Vagina (tissue), 2 donors: ENCODE measurements around the gene TMEM219. TPM values are rescaled to one million over a fixed set of nuclear protein-coding genes. Genes with fewer than 3 reads are reported as not detected.

Experiments used
- DNase-seq, 2 donors: peaks; one replicate each; pipeline ENCODE4 v3.0.0-alpha.2; 2017; ENCODE audit errors: extremely low spot score in 2 of 2
- H3K27ac ChIP-seq: fragments of 200-600 bp; sonication (generic); one replicate; pipeline ENCODE4 v1.5.1; 2019
- H3K27me3 ChIP-seq: fragments of 200-600 bp; sonication (generic); one replicate; pipeline ENCODE4 v1.5.1; 2019
- H3K36me3 ChIP-seq, 2 donors: fragments of 200-600 bp; sonication (generic); one replicate each; pipeline ENCODE4 v1.5.1; 2017 to 2019
- H3K4me1 ChIP-seq: fragments of 200-600 bp; sonication (generic); one replicate; pipeline ENCODE4 v1.5.1; 2019
- H3K4me3 ChIP-seq, 2 donors: fragments of 200-600 bp; sonication (generic); 1 replicate in 1 of 2; 2 replicates in 1 of 2; pipeline ENCODE4 v1.5.1; 2016 to 2019
- H3K9me3 ChIP-seq: fragments of 200-600 bp; sonication (generic); one replicate; pipeline ENCODE4 v1.5.1; 2019
- POLR2A ChIP-seq, 2 donors: fragments of 450-650 bp; IDR thresholded peaks; one replicate each; pipeline ENCODE4 v1.6.1; 2017; ENCODE audit warnings: antibody characterized with exemption in 2 of 2, mild to moderate bottlenecking in 2 of 2, moderate library complexity in 2 of 2
- POLR2AphosphoS5 ChIP-seq, 2 donors: sonication (generic); formaldehyde crosslinking; IDR thresholded peaks; one replicate each; pipeline ENCODE4 v1.9.0; 2017; ENCODE audit warnings: antibody characterized with exemption in 2 of 2, mild to moderate bottlenecking in 2 of 2, low read depth in 1 of 2; ENCODE audit not compliant: insufficient read depth in 1 of 2
- intact Hi-C: fragments of 100-400 bp; cut with DNase I; formaldehyde crosslinking; loops from one replicate; pipeline ENCODE4 v1.15.1; 2023
- total RNA-seq: library from RNA; depleted of rRNA; stranded (reverse); fragments of >200 nt; gene quantifications from one replicate; pipeline ENCODE4 v1.2.3, GENCODE V29; 2016
- TF ChIP-seq, protein P1 (sequence below), 3 experiments: fragments of 450-650 bp in 2 of 3; fragments of 200-600 bp in 1 of 3; sonication (generic) in 1 of 3; IDR thresholded peaks; one replicate each; pipeline ENCODE4 v1.5.1; 2017 to 2019; ENCODE audit warnings: antibody characterized with exemption in 3 of 3, mild to moderate bottlenecking in 2 of 3, moderate library complexity in 2 of 3

Gene TMEM219
- total RNA-seq, 1 donor from 2014 or later, result 85.7 TPM

DNA sequence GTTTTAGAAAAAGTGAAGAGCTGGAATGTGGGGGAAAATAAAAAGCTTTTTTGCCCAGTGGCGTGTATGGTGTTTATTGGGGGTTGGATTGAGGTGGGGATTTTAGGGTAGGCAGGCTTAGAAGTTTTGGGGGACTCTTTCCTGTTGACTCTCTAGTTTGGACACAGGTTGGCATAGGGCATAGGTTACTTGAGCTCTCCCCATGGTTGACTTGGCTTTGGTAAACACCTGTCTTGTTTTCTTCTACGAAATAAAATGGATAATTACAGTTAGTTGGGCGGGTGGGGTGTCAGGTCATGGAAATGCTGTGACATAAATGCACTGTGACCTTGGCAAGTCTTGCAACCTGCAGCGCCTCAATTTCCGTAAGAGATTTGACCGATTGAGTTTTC is 11.1 kb downstream of the TMEM219 start:
- peak overlapping the region; percentile 80 for H3K27ac ChIP-seq
- TF ChIP-seq POLR2AphosphoS5 (IDR thresholded peaks at IDR 0.05; ENCODE audit: insufficient read depth in 1 of 2, low read depth in 1 of 2), result no peak
- no peak for TF ChIP-seq POLR2A (IDR thresholded peaks at IDR 0.05)
- TF ChIP-seq, protein P1, sequence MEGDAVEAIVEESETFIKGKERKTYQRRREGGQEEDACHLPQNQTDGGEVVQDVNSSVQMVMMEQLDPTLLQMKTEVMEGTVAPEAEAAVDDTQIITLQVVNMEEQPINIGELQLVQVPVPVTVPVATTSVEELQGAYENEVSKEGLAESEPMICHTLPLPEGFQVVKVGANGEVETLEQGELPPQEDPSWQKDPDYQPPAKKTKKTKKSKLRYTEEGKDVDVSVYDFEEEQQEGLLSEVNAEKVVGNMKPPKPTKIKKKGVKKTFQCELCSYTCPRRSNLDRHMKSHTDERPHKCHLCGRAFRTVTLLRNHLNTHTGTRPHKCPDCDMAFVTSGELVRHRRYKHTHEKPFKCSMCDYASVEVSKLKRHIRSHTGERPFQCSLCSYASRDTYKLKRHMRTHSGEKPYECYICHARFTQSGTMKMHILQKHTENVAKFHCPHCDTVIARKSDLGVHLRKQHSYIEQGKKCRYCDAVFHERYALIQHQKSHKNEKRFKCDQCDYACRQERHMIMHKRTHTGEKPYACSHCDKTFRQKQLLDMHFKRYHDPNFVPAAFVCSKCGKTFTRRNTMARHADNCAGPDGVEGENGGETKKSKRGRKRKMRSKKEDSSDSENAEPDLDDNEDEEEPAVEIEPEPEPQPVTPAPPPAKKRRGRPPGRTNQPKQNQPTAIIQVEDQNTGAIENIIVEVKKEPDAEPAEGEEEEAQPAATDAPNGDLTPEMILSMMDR (IDR thresholded peaks at IDR 0.05), result no peak
- DNase-seq, result no peak
- peaks cover 38% of the 10 kb centered on the region for H3K4me1 ChIP-seq
- H3K4me3 ChIP-seq, result peak overlapping the region; percentile 58 to 80
- H3K9me3 ChIP-seq, result no peaks in the 10 kb centered on the region
- intact Hi-C loops, result no loop called here
- H3K36me3 ChIP-seq, result peaks cover 0 to 23% of the 10 kb centered on the region in 2 donors
- no peaks in the 10 kb centered on the region for H3K27me3 ChIP-seq

DNA sequence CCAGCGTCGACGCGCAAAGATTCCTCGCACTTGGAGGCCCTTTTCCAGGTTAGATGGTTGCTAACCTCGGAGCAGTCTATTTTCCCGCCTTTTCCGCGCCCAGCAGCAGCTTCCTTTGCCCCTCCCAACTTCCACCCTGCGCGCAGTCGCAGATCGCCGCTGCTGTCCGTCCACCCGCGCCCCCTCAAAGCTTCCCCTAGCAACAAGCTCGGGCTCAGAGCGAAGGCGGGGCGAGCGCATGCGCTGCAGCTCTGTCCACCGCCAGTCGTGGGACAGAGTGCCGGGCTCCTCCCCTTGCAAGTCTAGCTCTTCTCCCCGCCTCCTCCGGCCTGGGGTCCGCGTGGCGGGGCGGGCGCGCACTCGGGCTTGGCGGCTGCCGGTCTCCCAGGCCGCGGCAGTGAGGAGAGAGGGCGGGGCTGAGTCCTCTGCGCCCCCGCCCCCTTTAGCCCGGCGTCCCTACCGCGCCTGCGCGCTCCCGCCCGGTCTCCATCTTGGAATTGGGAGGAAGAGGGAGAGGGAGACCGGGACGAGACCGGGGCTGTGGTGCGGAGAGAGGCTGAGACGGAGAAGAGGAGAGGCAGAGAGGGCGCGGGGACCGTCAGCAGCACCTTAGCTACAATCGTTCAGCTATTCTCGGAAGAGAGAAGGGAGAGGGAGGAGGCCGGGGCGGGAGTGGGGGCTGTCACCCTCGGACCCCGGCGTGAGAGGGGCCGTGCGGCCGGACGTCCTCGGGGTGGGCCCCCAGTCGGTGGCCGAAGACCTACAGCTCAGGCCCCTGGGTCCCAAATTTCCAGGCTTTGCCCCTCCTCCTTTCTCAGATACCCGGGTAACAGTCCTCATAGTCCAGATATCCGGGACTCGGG is 11.7 kb downstream of the TMEM219 start, which contains the start of gene TAOK2:
Gene TAOK2, plus strand, starts transcription at position 485 of the 863 bp plus-strand sequence. CDS start 3,905 bp downstream, outside the sequence.
- intact Hi-C loops, result loop anchor here (2.0 kb wide), 1 partner anchor 21 kb away; the partner anchor contains the start of gene HIRIP3
- H3K4me1 ChIP-seq, result peaks cover 39% of the 10 kb centered on the region

DNA sequence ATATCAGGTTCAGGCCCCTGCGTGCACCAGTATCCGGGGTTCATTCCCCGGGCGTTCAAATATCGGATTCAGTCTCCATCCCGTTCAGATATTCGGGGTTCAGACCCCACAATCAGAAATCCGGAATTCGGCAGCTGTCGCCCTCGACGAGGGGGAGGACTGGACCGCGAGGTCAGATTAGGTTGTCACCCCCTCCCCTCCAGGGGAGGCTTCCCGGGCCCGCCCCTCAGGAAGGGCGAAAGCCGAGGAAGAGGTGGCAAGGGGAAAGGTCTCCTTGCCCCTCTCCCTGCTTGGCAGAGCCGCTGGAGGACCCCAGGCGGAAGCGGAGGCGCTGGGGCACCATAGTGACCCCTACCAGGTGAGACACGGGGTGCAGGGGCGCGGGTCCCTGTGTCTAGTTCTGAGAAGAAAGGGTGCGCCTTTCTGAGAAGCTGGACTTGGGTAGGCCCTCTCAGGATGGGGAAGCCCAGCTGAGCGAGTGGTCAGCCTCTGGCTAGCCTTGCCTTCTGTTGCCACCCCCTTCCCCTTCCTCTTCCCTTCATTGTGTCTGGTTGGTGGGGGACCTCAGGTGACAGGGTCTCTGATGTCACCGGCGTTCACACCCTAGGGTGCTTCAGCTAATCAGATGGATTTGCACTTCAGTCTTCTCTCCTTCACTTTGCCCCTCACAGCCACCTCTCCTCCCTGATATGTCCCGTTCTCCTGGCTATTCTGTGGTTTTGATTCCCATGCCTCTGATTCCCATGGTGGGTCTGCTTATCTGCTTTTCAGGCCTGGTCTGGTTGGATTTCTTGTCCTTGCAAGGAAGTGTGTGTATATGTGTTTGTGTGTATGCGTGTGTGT is 12.6 kb downstream of the TMEM219 start:
- Histone ChIP-seq H3K27ac (peak overlapping the region; percentile 80), H3K27me3 (no peaks in the 10 kb centered on the region), H3K4me3 (peak overlapping the region; percentile 58 to 80), H3K9me3 (no peaks in the 10 kb centered on the region), H3K36me3 (peaks cover 0 to 26% of the 10 kb centered on the region in 2 donors), H3K4me1 (peaks cover 39% of the 10 kb centered on the region)
- intact Hi-C loops, result loop anchor here (2.0 kb wide), 1 partner anchor 20 kb away; the partner anchor contains the start of gene HIRIP3
- no peak for DNase-seq
- no peak for TF ChIP-seq POLR2AphosphoS5 (IDR thresholded peaks at IDR 0.05; ENCODE audit: insufficient read depth in 1 of 2, low read depth in 1 of 2)
- no peak for TF ChIP-seq POLR2A (IDR thresholded peaks at IDR 0.05)
- TF ChIP-seq, protein P1 (IDR thresholded peaks at IDR 0.05), result no peak

More for the DNA sequence above, 11.7 kb downstream of the TMEM219 start, which contains the start of gene TAOK2:
- Histone ChIP-seq H3K9me3 (no peaks in the 10 kb centered on the region), H3K27ac (peak within 1 kb of the TSS; percentile 80), H3K36me3 (peaks cover 0 to 23% of the 10 kb centered on the region in 2 donors), H3K27me3 (no peaks in the 10 kb centered on the region), H3K4me3 (peak within 1 kb of the TSS; percentile 58 to 80)
- TF ChIP-seq POLR2A (IDR thresholded peaks at IDR 0.05), result peak in 1 of 2 donors; percentile 85
- TF ChIP-seq, protein P1 (IDR thresholded peaks at IDR 0.05), result peak in 1 of 3 experiments; percentile 7
- TF ChIP-seq POLR2AphosphoS5 (IDR thresholded peaks at IDR 0.05; ENCODE audit: insufficient read depth in 1 of 2, low read depth in 1 of 2), result peak; percentile 88 to 95
- peak in 1 of 2 donors; percentile 99 for DNase-seq

DNA sequence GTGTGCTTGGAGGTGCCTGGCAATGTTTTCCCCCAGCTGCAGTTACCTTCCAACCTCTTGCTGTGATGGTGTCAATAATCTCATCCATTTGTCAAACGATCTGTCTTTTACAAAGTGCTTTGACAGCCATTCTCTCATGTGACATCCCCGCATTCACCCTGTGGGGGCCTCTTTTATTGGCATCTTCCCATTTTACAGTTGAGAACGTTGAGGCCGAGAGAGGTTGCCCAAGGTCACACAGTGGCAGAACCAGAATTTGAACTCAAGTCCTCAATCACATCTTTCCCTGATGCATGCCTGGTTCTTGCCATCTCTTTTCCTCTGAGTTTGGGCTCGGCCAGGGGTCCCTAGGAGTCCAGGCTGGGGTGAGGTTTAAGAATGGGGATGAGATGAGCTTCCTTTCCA is 13.3 kb downstream of the TMEM219 start:
- H3K27me3 ChIP-seq, result no peaks in the 10 kb centered on the region
- peaks cover 39% of the 10 kb centered on the region for H3K4me1 ChIP-seq
- peaks cover 0 to 33% of the 10 kb centered on the region in 2 donors for H3K36me3 ChIP-seq
- TF ChIP-seq, protein P1 (IDR thresholded peaks at IDR 0.05), result no peak
- TF ChIP-seq POLR2A (IDR thresholded peaks at IDR 0.05), result no peak
- no peak for TF ChIP-seq POLR2AphosphoS5 (IDR thresholded peaks at IDR 0.05; ENCODE audit: insufficient read depth in 1 of 2, low read depth in 1 of 2)
- peak overlapping the region; percentile 58 to 80 for H3K4me3 ChIP-seq
- intact Hi-C loops, result loop anchor here (2.0 kb wide), 1 partner anchor 20 kb away; the partner anchor contains the start of gene HIRIP3
- H3K27ac ChIP-seq, result peak overlapping the region; percentile 80
- H3K9me3 ChIP-seq, result no peaks in the 10 kb centered on the region
- DNase-seq, result no peak
